ENCODE data around the gene SERPINB2.
"Not testable (repeated sequence)": the region's sequence is repeated elsewhere in the genome, so short reads cannot be mapped to it uniquely, and the experiment has no call there.

SERPINB2 gene

GRCh38 chr18:63889626-63890025, 2.1 kb downstream of the SERPINB2 start:
- no peak for DNase-seq (ENCODE audit: low read depth in 2 of 2)

GRCh38 chr18:63890237-63890949, 2.9 kb downstream of the SERPINB2 start:
- no peak for DNase-seq (ENCODE audit: low read depth in 2 of 2)

- no peak for DNase-seq (ENCODE audit: low read depth in 2 of 2)
Measured at GRCh38 chr18:63890950-63891304, 3.4 kb downstream of the SERPINB2 start.

- DNase-seq (ENCODE audit: low read depth in 2 of 2) = no peak
Measured at GRCh38 chr18:63892566-63892965, 5.1 kb downstream of the SERPINB2 start.

GRCh38 chr18:63894106-63894772, 6.7 kb downstream of the SERPINB2 start:
- DNase-seq (ENCODE audit: low read depth in 2 of 2) = no peak

- no peak for DNase-seq (ENCODE audit: low read depth in 2 of 2)
Measured at GRCh38 chr18:63895190-63895589, 7.7 kb downstream of the SERPINB2 start.

- no peak for DNase-seq (ENCODE audit: low read depth in 2 of 2)
Measured at GRCh38 chr18:63897072-63897471, 9.6 kb downstream of the SERPINB2 start.

- DNase-seq (ENCODE audit: low read depth in 2 of 2) = no peak
Measured at GRCh38 chr18:63899206-63899605, 11.7 kb downstream of the SERPINB2 start.

- DNase-seq (ENCODE audit: low read depth in 2 of 2) = no peak
Measured at GRCh38 chr18:63903851-63904570, 16.5 kb downstream of the SERPINB2 start.

GRCh38 chr18:63904694-63905093, 17.2 kb downstream of the SERPINB2 start:
- no peak for DNase-seq (ENCODE audit: low read depth in 2 of 2)

- DNase-seq (ENCODE audit: low read depth in 2 of 2) = no peak
Measured at GRCh38 chr18:63905361-63905760, 17.9 kb downstream of the SERPINB2 start.

- DNase-seq (ENCODE audit: low read depth in 2 of 2) = no peak
Measured at GRCh38 chr18:63906056-63906455, 18.6 kb downstream of the SERPINB2 start.

GRCh38 chr18:63907664-63908063, 20.2 kb downstream of the SERPINB2 start, which contains the start of gene SERPINB10:
Gene SERPINB10, plus strand, starts transcription at chr18:63907958. Its CDS starts 7,553 bp downstream, at chr18:63915511.
- DNase-seq (ENCODE audit: low read depth in 2 of 2) = no peak

GRCh38 chr18:63908858-63909257, 21.4 kb downstream of the SERPINB2 start:
- no peak for DNase-seq (ENCODE audit: low read depth in 2 of 2)

- DNase-seq (ENCODE audit: low read depth in 2 of 2) = no peak
Measured at GRCh38 chr18:63909870-63910269, 22.4 kb downstream of the SERPINB2 start.

- DNase-seq (ENCODE audit: low read depth in 2 of 2) = no peak
Measured at GRCh38 chr18:63917817-63918216, 30.3 kb downstream of the SERPINB2 start.

GRCh38 chr18:63922049-63922448, 34.5 kb downstream of the SERPINB2 start:
- no peak for DNase-seq (ENCODE audit: low read depth in 2 of 2)

GRCh38 chr18:63924551-63924950, 37.0 kb downstream of the SERPINB2 start:
- no peak for DNase-seq (ENCODE audit: low read depth in 2 of 2)

GRCh38 chr18:63928331-63928730, 40.8 kb downstream of the SERPINB2 start:
- no peak for DNase-seq (ENCODE audit: low read depth in 2 of 2)

- not testable (repeated sequence) for DNase-seq (ENCODE audit: low read depth in 2 of 2)
Measured at GRCh38 chr18:63929369-63929768, 41.9 kb downstream of the SERPINB2 start.

GRCh38 chr18:63930773-63931354, 43.4 kb downstream of the SERPINB2 start:
- DNase-seq (ENCODE audit: low read depth in 2 of 2) = no peak

All from stimulated activated CD8-positive, alpha-beta memory T cell treated with anti-CD3 and anti-CD28 coated beads, Interleukin-2, amount 100 ng/mL, for 48 hours (primary cell).